Measurements from ENCODE around the gene IMMP2L.

The IMMP2L gene

DNA sequence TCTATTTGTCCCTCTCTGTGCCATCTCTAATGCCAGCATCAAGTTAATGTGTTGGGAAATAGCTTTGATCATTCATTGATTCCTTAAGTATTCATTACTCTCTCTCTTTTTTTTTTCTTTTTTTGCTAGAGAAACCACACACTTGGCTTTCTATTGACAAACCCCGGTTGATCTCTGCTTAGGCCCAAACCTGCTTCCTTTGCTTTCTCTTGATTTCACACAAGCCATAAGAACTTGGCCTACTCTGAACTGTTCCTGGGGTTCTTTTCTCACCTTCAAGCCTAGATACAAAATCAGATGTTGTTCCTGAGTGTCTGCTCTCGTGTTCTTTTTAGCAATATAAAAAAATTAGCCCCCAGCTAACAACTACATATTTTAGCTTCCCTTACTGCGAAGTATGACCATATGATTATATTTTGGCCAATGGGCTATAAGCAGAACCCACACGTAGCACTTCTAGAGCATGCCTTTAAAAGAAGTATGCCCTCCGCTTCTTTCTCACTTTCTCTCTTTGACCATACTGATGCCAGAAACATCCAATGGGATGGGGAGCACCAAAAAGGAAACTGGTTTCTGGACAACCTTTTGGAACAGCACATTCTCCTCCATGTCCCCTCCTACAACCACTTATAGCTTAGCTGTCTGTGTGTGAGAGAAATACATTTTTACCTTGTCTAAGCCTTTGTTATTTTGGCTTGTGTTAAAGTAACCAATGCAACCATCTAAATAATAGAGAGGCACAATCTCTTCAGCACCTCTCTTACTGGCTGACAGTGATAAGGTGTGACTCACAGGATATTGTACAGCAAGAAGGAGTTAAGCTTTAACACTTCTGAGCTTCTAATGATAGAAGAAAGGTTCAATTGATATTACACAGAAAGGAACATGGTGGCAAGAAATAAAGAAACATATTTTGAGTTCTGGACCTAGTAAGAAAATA lies 568.0 kb downstream of the IMMP2L start:
- Histone ChIP-seq H3K9me3 (ENCODE audit: control insufficient read depth, insufficient read depth, low read depth, low read length) (no peaks in the 10 kb centered on the region), H3K4me1 (ENCODE audit: control insufficient read depth, insufficient read depth, low read length) (no peaks in the 10 kb centered on the region), H3K4me3 (ENCODE audit: low read depth, low read length) (no peak overlapping the region), H3K9ac (ENCODE audit: low read length) (no peak overlapping the region), H3K27ac (ENCODE audit: low read depth, low read length) (no peak overlapping the region), H3K27me3 (ENCODE audit: control insufficient read depth, insufficient read depth, low read length) (no peaks in the 10 kb centered on the region), H3K36me3 (ENCODE audit: control insufficient read depth, insufficient read depth, low read length) (no peaks in the 10 kb centered on the region)

GRCh38 chr7:110988890-110989501 lies 573.3 kb downstream of the IMMP2L start:
- no peak overlapping the region for H3K27ac ChIP-seq (ENCODE audit: low read depth, low read length)
- no peaks in the 10 kb centered on the region for H3K27me3 ChIP-seq (ENCODE audit: control insufficient read depth, insufficient read depth, low read length)
- no peaks in the 10 kb centered on the region for H3K9me3 ChIP-seq (ENCODE audit: control insufficient read depth, insufficient read depth, low read depth, low read length)
- no peak overlapping the region for H3K4me3 ChIP-seq (ENCODE audit: low read depth, low read length)
- no peak overlapping the region for H3K9ac ChIP-seq (ENCODE audit: low read length)
- no peaks in the 10 kb centered on the region for H3K36me3 ChIP-seq (ENCODE audit: control insufficient read depth, insufficient read depth, low read length)
- no peaks in the 10 kb centered on the region for H3K4me1 ChIP-seq (ENCODE audit: control insufficient read depth, insufficient read depth, low read length)

DNA sequence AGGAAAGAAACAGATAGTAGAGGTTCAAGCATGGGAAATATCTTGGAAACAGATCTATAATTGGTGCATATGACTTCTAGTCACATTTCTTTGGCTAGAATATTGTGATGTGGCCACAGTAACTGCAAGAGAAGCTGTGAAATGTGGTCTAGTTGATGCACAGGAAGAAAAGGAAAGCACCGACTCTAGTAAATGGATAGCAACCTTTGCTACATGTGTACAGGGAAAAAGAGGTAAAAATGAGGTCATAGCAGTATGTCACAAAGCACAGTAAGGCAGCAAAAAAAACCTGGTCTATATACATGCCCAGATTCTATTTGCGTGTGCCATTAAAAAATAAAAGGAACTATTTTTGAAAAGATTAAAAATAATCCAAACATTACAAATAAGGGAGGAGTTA lies 573.9 kb downstream of the IMMP2L start:
- no peaks in the 10 kb centered on the region for H3K9me3 ChIP-seq (ENCODE audit: control insufficient read depth, insufficient read depth, low read depth, low read length)
- no peak overlapping the region for H3K27ac ChIP-seq (ENCODE audit: low read depth, low read length)
- no peak overlapping the region for H3K9ac ChIP-seq (ENCODE audit: low read length)
- no peaks in the 10 kb centered on the region for H3K4me1 ChIP-seq (ENCODE audit: control insufficient read depth, insufficient read depth, low read length)
- H3K36me3 ChIP-seq (ENCODE audit: control insufficient read depth, insufficient read depth, low read length): no peaks in the 10 kb centered on the region
- H3K27me3 ChIP-seq (ENCODE audit: control insufficient read depth, insufficient read depth, low read length): no peaks in the 10 kb centered on the region
- H3K4me3 ChIP-seq (ENCODE audit: low read depth, low read length): no peak overlapping the region

DNA sequence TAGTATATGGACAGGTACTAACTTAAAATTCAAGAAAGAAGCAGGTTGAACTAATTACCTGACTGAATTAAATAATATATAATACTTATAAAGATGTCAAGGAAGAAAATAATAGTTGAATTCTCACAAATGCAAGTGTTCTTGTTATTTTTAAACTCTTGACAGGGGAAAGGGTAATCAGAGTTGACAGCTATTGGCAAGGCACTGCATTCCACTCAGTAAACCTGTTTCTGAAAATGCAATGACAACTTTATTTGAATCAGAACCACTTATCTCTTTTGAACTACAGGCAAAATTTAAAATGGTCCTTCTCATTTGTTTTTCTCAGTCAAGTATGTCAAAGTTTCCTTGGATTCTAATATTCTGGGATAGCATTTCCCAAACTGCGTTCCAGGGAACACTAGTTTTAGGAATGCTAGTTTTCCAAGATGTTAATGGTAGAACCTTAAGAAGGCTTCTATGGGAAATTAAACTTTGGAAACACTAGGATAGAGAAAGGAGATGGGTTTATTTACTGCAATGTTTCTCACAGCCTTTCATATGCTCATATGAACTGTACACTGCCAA lies 575.1 kb downstream of the IMMP2L start:
- Histone ChIP-seq H3K9ac (ENCODE audit: low read length) (no peak overlapping the region), H3K4me3 (ENCODE audit: low read depth, low read length) (no peak overlapping the region), H3K4me1 (ENCODE audit: control insufficient read depth, insufficient read depth, low read length) (no peaks in the 10 kb centered on the region), H3K36me3 (ENCODE audit: control insufficient read depth, insufficient read depth, low read length) (no peaks in the 10 kb centered on the region), H3K27me3 (ENCODE audit: control insufficient read depth, insufficient read depth, low read length) (no peaks in the 10 kb centered on the region), H3K9me3 (ENCODE audit: control insufficient read depth, insufficient read depth, low read depth, low read length) (no peaks in the 10 kb centered on the region), H3K27ac (ENCODE audit: low read depth, low read length) (no peak overlapping the region)

DNA sequence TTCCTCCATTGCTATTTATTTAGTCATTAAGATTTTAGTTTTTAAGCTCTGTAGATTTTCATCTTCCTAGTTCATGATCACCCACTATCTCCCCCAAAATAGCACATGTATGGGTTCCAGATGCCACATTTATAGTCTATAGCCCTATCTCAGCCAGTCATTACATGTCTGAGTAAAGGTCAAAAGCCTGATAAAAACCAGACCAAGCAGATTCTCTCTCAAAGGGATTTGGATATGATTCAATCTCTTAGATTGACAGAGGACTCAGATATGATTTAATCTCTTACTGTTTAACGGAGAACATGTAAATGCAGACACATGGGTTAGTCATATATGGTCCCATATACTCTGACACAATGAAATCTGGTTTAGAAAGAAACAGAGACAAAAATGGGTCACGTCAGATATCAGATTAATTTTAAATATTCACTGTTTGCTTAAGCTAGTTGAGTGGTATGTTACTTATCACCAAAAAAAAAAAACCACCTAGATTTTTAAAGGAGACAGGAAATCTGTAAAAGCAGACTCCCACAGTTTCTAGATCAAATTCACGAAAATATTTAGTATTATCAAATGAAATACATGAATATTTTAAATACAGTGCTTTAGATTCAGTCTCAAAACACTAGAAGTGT lies 578.4 kb downstream of the IMMP2L start:
- no peak overlapping the region for H3K9ac ChIP-seq (ENCODE audit: low read length)
- H3K27me3 ChIP-seq (ENCODE audit: control insufficient read depth, insufficient read depth, low read length): no peaks in the 10 kb centered on the region
- H3K9me3 ChIP-seq (ENCODE audit: control insufficient read depth, insufficient read depth, low read depth, low read length): no peaks in the 10 kb centered on the region
- H3K4me3 ChIP-seq (ENCODE audit: low read depth, low read length): no peak overlapping the region
- H3K4me1 ChIP-seq (ENCODE audit: control insufficient read depth, insufficient read depth, low read length): no peaks in the 10 kb centered on the region
- no peak overlapping the region for H3K27ac ChIP-seq (ENCODE audit: low read depth, low read length)
- no peaks in the 10 kb centered on the region for H3K36me3 ChIP-seq (ENCODE audit: control insufficient read depth, insufficient read depth, low read length)

DNA sequence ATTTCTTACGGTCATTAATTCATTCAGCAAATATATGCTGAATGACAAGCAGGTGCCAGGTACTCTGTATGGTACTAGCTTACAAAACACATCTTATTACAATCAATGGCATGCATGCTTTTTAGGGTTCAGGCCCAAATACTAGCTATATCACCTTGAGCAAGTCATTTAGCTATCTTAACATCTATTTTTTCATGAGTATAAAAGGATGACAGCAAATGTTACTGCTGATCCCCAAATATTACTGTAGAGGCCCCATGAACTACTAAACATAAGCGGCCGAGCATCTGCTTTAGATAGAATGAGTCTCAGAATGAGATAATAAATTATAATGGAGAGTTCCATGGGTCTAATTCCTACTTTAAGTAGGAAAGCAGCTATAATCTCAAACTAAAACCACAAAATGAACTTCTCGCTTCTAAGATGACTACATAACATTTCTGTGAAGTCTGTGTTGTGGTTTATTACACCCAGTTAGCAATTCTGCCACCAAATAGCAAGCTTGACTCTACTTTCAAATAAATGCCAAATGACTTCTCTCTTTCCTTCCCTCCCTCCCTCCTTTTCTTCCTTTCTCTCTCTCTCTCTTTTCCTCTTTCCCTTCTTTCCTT lies 585.1 kb downstream of the IMMP2L start:
- Histone ChIP-seq H3K4me3 (ENCODE audit: low read depth, low read length) (no peak overlapping the region), H3K36me3 (ENCODE audit: control insufficient read depth, insufficient read depth, low read length) (no peaks in the 10 kb centered on the region), H3K27me3 (ENCODE audit: control insufficient read depth, insufficient read depth, low read length) (no peaks in the 10 kb centered on the region), H3K9ac (ENCODE audit: low read length) (no peak overlapping the region), H3K27ac (ENCODE audit: low read depth, low read length) (no peak overlapping the region), H3K4me1 (ENCODE audit: control insufficient read depth, insufficient read depth, low read length) (no peaks in the 10 kb centered on the region), H3K9me3 (ENCODE audit: control insufficient read depth, insufficient read depth, low read depth, low read length) (no peaks in the 10 kb centered on the region)

DNA sequence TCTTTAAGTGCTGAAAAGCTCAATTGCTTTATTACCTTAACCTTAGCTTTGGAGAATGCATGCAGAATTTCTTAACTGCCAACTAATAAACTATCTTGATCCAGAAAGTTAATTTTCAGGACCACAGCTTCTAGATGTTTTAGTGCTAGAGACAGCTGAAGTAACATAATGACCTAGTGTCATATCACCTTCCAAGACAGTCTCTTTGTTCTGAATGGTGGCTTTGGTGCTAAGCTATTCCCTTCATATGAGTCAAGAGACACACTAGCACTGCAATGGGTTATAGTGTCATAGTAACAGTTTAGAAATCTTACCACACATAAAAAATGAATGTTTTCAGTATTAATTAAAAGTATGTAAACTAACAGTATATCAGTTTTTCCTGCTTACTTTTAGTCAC lies 586.8 kb downstream of the IMMP2L start:
- Histone ChIP-seq H3K27me3 (ENCODE audit: control insufficient read depth, insufficient read depth, low read length) (no peaks in the 10 kb centered on the region), H3K4me3 (ENCODE audit: low read depth, low read length) (no peak overlapping the region), H3K36me3 (ENCODE audit: control insufficient read depth, insufficient read depth, low read length) (no peaks in the 10 kb centered on the region), H3K4me1 (ENCODE audit: control insufficient read depth, insufficient read depth, low read length) (peaks cover 4% of the 10 kb centered on the region; the same call in 1 of the 2 replicates), H3K9ac (ENCODE audit: low read length) (no peak overlapping the region), H3K27ac (ENCODE audit: low read depth, low read length) (no peak overlapping the region), H3K9me3 (ENCODE audit: control insufficient read depth, insufficient read depth, low read depth, low read length) (no peaks in the 10 kb centered on the region)

DNA sequence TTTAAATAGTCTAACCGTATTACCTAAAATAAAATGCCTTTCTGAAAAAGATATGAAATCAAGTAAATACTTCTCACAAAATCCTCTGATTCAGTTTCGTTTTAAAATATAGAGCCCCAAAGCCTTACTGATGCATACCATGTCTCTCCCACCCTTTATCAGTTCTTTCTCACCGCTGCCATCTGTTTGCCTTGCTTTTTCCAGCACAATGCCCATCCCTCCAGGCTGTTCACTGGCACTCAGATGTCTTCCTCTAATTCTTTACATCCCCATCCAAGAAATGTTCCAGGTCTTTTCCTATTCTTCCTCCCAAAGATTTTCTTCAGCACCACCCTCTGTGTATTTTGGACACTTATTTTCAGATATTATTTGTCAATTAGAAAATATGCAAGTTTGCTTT lies 587.9 kb downstream of the IMMP2L start:
- Histone ChIP-seq H3K36me3 (ENCODE audit: control insufficient read depth, insufficient read depth, low read length) (no peaks in the 10 kb centered on the region), H3K27ac (ENCODE audit: low read depth, low read length) (no peak overlapping the region), H3K4me3 (ENCODE audit: low read depth, low read length) (no peak overlapping the region), H3K4me1 (ENCODE audit: control insufficient read depth, insufficient read depth, low read length) (peaks cover 4% of the 10 kb centered on the region; the same call in 1 of the 2 replicates), H3K9ac (ENCODE audit: low read length) (no peak overlapping the region), H3K27me3 (ENCODE audit: control insufficient read depth, insufficient read depth, low read length) (no peaks in the 10 kb centered on the region), H3K9me3 (ENCODE audit: control insufficient read depth, insufficient read depth, low read depth, low read length) (no peaks in the 10 kb centered on the region)

DNA sequence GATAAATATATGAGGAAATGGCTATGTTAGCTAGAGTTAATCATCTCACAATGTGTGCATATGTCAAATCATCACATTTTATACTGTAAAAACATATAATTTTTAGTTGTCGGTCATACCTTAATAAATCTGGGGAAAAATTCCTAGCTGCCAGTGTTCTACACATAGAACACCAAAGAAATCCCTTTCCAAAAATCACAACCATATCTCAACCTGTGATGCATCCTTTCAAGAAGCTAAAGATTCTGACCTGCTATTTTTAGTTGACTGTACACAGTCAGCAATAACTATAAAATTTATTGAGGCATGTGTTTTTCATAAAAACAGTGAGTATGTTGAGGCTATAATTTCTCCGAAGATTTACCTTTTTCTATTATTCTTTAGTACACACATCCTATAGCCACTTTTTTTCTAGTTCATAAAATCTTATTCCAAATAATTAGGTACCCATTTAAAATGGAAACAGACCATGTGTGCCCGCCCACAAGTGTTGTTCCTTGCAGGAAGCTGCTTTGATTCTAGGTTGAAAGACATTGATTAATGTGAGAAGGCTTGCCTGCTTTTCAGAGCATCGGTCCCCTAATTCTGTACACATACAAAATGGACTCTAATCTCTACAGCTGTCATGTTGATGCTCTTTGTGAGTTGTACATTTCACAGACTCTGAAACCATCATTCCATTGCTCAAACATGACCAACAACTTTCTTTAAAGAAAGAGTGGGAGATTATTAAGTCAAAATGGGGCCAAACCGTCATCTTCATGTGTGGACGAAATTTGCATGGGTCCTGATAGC lies 588.9 kb downstream of the IMMP2L start:
- H3K27ac ChIP-seq (ENCODE audit: low read depth, low read length): no peak overlapping the region
- no peaks in the 10 kb centered on the region for H3K27me3 ChIP-seq (ENCODE audit: control insufficient read depth, insufficient read depth, low read length)
- no peaks in the 10 kb centered on the region for H3K9me3 ChIP-seq (ENCODE audit: control insufficient read depth, insufficient read depth, low read depth, low read length)
- no peaks in the 10 kb centered on the region for H3K36me3 ChIP-seq (ENCODE audit: control insufficient read depth, insufficient read depth, low read length)
- H3K4me3 ChIP-seq (ENCODE audit: low read depth, low read length): no peak overlapping the region
- H3K9ac ChIP-seq (ENCODE audit: low read length): no peak overlapping the region
- peaks cover 4% of the 10 kb centered on the region; the same call in 1 of the 2 replicates for H3K4me1 ChIP-seq (ENCODE audit: control insufficient read depth, insufficient read depth, low read length)

- H3K4me1 ChIP-seq (ENCODE audit: control insufficient read depth, insufficient read depth, low read length): no peaks in the 10 kb centered on the region
- H3K27ac ChIP-seq (ENCODE audit: low read depth, low read length): no peak overlapping the region
- no peaks in the 10 kb centered on the region for H3K9me3 ChIP-seq (ENCODE audit: control insufficient read depth, insufficient read depth, low read depth, low read length)
- H3K9ac ChIP-seq (ENCODE audit: low read length): no peak overlapping the region
- H3K27me3 ChIP-seq (ENCODE audit: control insufficient read depth, insufficient read depth, low read length): no peaks in the 10 kb centered on the region
- no peaks in the 10 kb centered on the region for H3K36me3 ChIP-seq (ENCODE audit: control insufficient read depth, insufficient read depth, low read length)
- no peak overlapping the region for H3K4me3 ChIP-seq (ENCODE audit: low read depth, low read length)
Observed at GRCh38 chr7:110964775-110965174, 597.5 kb downstream of the IMMP2L start.

Data from HUES6 (cell line).